DND-41 (cell line): ENCODE measurements around the gene ZHX3.

ENCODE experiments used
- ATAC-seq: fragments of 200-7000 bp; cut with Tn5 transposase; 3 replicates; pipeline ENCODE4 v1.9.1; 2021; ENCODE audit warnings: low read depth; ENCODE audit not compliant: insufficient read depth
- DNase-seq: peaks from one replicate; pipeline ENCODE4 v3.0.0-alpha.2; 2020
- H2AFZ ChIP-seq: 2 replicates; pipeline ENCODE4 v1.6.0; 2012; ENCODE audit warnings: low read depth, low read length
- H3K27ac ChIP-seq: 2 replicates; pipeline ENCODE4 v1.5.1; 2012; ENCODE audit warnings: low read length, inconsistent platforms
- H3K27me3 ChIP-seq: fragments of 200-600 bp; sonication (generic); 2 replicates; pipeline ENCODE4 v1.6.0; 2012; ENCODE audit warnings: low read length, mild to moderate bottlenecking, inconsistent platforms; ENCODE audit not compliant: insufficient read depth, poor library complexity
- H3K36me3 ChIP-seq: 2 replicates; pipeline ENCODE4 v1.5.1; 2012; ENCODE audit warnings: low read length, inconsistent platforms; ENCODE audit not compliant: insufficient read depth
- H3K4me1 ChIP-seq: 2 replicates; pipeline ENCODE4 v1.5.1; 2012; ENCODE audit warnings: mild to moderate bottlenecking, low read length; ENCODE audit not compliant: insufficient read depth
- H3K4me2 ChIP-seq: 2 replicates; pipeline ENCODE4 v1.6.0; 2012; ENCODE audit warnings: mild to moderate bottlenecking, moderate library complexity, low read length, inconsistent platforms; ENCODE audit not compliant: insufficient read depth
- H3K4me3 ChIP-seq, 2 experiments: fragments of 200-600 bp in 1 of 2; shearing (Covaris generic) in 1 of 2; 2 replicates each; pipeline ENCODE4 v1.5.1; 2012 to 2016; ENCODE audit warnings: inconsistent platforms in 2 of 2, low read length in 2 of 2, mild to moderate bottlenecking in 2 of 2, low read depth in 1 of 2, moderate library complexity in 1 of 2
- H3K79me2 ChIP-seq: 2 replicates; pipeline ENCODE4 v1.6.0; 2012; ENCODE audit warnings: low read length, inconsistent platforms; ENCODE audit not compliant: insufficient read depth
- H3K9ac ChIP-seq: 2 replicates; pipeline ENCODE4 v1.6.0; 2012; ENCODE audit warnings: low read depth, mild to moderate bottlenecking, inconsistent platforms, low read length, moderate library complexity
- H3K9me3 ChIP-seq: 2 replicates; pipeline ENCODE4 v1.5.1; 2012; ENCODE audit warnings: low read length, moderate library complexity, mild to moderate bottlenecking, inconsistent platforms; ENCODE audit not compliant: insufficient read depth, severe bottlenecking
- H4K20me1 ChIP-seq: 2 replicates; pipeline ENCODE4 v1.6.0; 2012; ENCODE audit warnings: low read length; ENCODE audit not compliant: insufficient read depth
- CTCF ChIP-seq: IDR thresholded peaks from 2 replicates; pipeline ENCODE4 v1.5.1; 2012; ENCODE audit warnings: borderline replicate concordance, low read length, moderate library complexity, mild to moderate bottlenecking; ENCODE audit not compliant: poor library complexity, severe bottlenecking; ENCODE audit errors: extremely low read depth
- EZH2 ChIP-seq: IDR thresholded peaks from 3 replicates; pipeline ENCODE4 v1.6.1; 2012; ENCODE audit warnings: borderline replicate concordance, low read depth, mild to moderate bottlenecking, moderate library complexity, low read length, inconsistent platforms; ENCODE audit not compliant: severe bottlenecking

Gene ZHX3

DNA sequence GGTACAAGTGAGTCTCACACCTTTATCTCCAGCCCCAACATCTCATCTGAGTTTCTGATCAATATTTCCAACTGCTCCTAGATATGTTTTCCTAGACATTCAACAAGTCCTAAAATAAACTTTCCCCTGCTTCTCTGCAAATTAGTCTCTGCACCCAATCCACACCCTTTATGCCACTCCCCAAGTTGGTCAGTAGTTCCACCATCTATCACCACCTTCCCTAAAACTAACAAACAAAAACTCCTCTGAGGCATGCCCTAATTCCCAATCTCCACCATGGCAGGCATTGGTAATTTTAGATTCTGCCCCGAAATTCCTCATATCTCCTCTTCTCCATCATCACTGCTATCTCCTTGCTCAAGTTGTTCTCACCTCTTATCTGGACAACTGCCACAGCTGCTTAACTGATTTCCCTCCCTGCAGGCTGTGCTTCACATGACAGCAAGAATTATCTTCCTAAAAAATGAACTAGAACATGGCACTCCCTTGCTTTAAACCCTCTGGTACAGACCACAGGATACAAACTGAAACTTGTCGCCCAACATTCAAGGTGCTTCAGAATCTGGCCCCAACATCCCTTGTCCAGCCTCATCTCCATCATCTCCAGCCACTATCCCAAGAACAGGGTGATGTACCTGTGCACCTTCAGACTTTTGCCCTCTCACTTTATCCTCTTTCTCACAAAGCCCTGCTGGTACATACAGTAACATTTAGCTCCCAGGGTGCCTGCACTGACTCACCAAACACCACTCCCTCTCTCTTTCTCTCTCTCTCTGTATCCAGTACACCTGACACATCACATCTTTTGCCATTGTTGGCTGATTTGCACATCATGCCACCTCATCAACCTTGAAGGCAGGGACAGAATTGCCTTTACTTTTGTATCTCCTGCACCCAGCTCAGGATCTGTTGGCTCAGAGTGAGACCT, 55.5 kb downstream of the ZHX3 start:
- Histone ChIP-seq H3K4me2 (no peak overlapping the region), H4K20me1 (no peaks in the 10 kb centered on the region), H2AFZ (no peak overlapping the region), H3K9me3 (no peaks in the 10 kb centered on the region), H3K36me3 (no peaks in the 10 kb centered on the region), H3K9ac (no peak overlapping the region), H3K27ac (no peak overlapping the region), H3K4me1 (no peaks in the 10 kb centered on the region), H3K27me3 (no peaks in the 10 kb centered on the region), H3K79me2 (no peaks in the 10 kb centered on the region), H3K4me3 (no peak overlapping the region)
- TF ChIP-seq EZH2 (no peak), CTCF (no peak)
- ATAC-seq (no peak), DNase-seq (no peak)

GRCh38 chr20:41261260-41261659, 56.3 kb downstream of the ZHX3 start:
- no peaks in the 10 kb centered on the region for H4K20me1 ChIP-seq
- no peak overlapping the region for H3K4me2 ChIP-seq
- no peak overlapping the region for H3K9ac ChIP-seq
- H3K4me1 ChIP-seq: no peaks in the 10 kb centered on the region
- H3K9me3 ChIP-seq: no peaks in the 10 kb centered on the region
- no peak overlapping the region for H2AFZ ChIP-seq
- H3K27ac ChIP-seq: no peak overlapping the region
- H3K27me3 ChIP-seq: no peaks in the 10 kb centered on the region
- H3K4me3 ChIP-seq: no peak overlapping the region
- no peaks in the 10 kb centered on the region for H3K36me3 ChIP-seq
- DNase-seq (no peak), ATAC-seq (no peak)
- TF ChIP-seq EZH2 (no peak), CTCF (no peak)
- no peaks in the 10 kb centered on the region for H3K79me2 ChIP-seq

DNA sequence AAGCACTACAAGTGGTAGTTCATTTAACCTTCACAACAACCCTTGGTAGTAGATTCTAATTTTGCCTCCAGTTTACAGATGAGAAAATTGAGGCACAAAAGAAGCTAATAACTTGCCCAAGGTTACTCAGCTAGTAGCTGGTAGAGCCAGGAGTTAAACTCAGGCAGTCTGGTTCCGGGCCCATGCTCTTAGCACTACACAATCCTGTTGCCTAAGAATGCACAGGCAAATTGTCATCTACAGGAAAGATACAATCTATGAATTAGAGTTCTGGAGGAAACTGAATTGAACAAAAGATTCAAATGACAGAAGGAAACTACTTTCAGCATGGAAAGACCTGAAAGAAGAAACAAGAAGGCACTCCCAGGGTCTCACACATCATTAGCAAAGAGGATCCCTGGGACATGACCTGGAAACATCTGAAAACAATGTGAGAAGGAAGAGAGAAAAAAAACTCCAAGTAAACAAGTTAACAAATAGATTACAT, 56.8 kb downstream of the ZHX3 start:
- Histone ChIP-seq H3K27ac (no peak overlapping the region), H3K36me3 (no peaks in the 10 kb centered on the region), H3K9me3 (no peaks in the 10 kb centered on the region), H3K79me2 (no peaks in the 10 kb centered on the region), H3K9ac (no peak overlapping the region), H3K4me3 (no peak overlapping the region), H4K20me1 (no peaks in the 10 kb centered on the region), H3K4me1 (no peaks in the 10 kb centered on the region), H3K27me3 (no peaks in the 10 kb centered on the region), H3K4me2 (no peak overlapping the region), H2AFZ (no peak overlapping the region)
- ATAC-seq: no peak
- TF ChIP-seq CTCF: no peak
- no peak for TF ChIP-seq EZH2
- DNase-seq: no peak
